Colonic mucosa (tissue), 4 donors: ENCODE results near the gene NOBOX. TPM values are rescaled to one million over a fixed set of nuclear protein-coding genes. Genes with fewer than 3 reads are reported as not detected.
"Not testable (repeated sequence)": the region's sequence is repeated elsewhere in the genome, so short reads cannot be mapped to it uniquely, and the experiment has no call there.

Experiments used
- DNase-seq: peaks from one replicate; pipeline ENCODE4 v3.0.0-alpha.2; 2020
- H3K27ac ChIP-seq: fragments of 200-600 bp; one replicate; pipeline ENCODE4 v1.8.0; 2021
- H3K27me3 ChIP-seq: fragments of 200-600 bp; one replicate; pipeline ENCODE4 v1.8.0; 2021
- H3K36me3 ChIP-seq: fragments of 200-600 bp; one replicate; pipeline ENCODE4 v1.8.0; 2021
- H3K4me1 ChIP-seq: fragments of 200-600 bp; one replicate; pipeline ENCODE4 v1.8.0; 2021; ENCODE audit warnings: mild to moderate bottlenecking
- H3K4me3 ChIP-seq: fragments of 200-600 bp; one replicate; pipeline ENCODE4 v1.8.0; 2021
- H3K9ac ChIP-seq, 2 donors: one replicate each; pipeline ENCODE4 v1.7.0; 2013; ENCODE audit warnings: control low read depth in 2 of 2, low read depth in 2 of 2, low read length in 2 of 2
- H3K9me3 ChIP-seq: fragments of 200-600 bp; one replicate; pipeline ENCODE4 v1.8.0; 2021
- intact Hi-C: fragments of 100-400 bp; cut with DNase I; formaldehyde crosslinking; loops from one replicate; pipeline ENCODE4 v1.14.1; 2022
- total RNA-seq, 2 donors: library from RNA; stranded (reverse); fragmentation: NEBNext Ultra II Directional in 1 of 2; extraction: Animal tissue kit (Norgen Biotek cat#: 25700) in 1 of 2; gene quantifications; one replicate each; pipeline ENCODE4 v1.2.1, GENCODE V29; 2021
- donor health status: healthy.
- donor health status: DM: no; HTN: no; CAD: no.
- donor health status: DM: no; HTN: no; CAD: no.

The NOBOX gene
- total RNA-seq, 2 donors from 2014 or later: not detected

GRCh38 chr7:144356860-144357259 is 46.6 kb downstream of the NOBOX start:
- H3K4me1 ChIP-seq, H3K27me3 ChIP-seq, H3K9me3 ChIP-seq, DNase-seq, intact Hi-C loops, H3K9ac ChIP-seq, H3K27ac ChIP-seq, H3K36me3 ChIP-seq, H3K4me3 ChIP-seq: not testable (repeated sequence)

- H3K27me3 ChIP-seq, H3K27ac ChIP-seq, DNase-seq, H3K4me3 ChIP-seq, H3K9ac ChIP-seq, intact Hi-C loops, H3K4me1 ChIP-seq, H3K36me3 ChIP-seq, H3K9me3 ChIP-seq: not testable (repeated sequence)
Measured at GRCh38 chr7:144356185-144356584, 47.3 kb downstream of the NOBOX start.

- H3K27ac ChIP-seq, intact Hi-C loops, DNase-seq, H3K9ac ChIP-seq, H3K4me1 ChIP-seq, H3K9me3 ChIP-seq, H3K4me3 ChIP-seq, H3K36me3 ChIP-seq, H3K27me3 ChIP-seq: not testable (repeated sequence)
Measured at GRCh38 chr7:144355176-144355822, 48.2 kb downstream of the NOBOX start, which contains the start of gene ARHGEF5. Gene ARHGEF5 (plus strand): TSS chr7:144355402. CDS start chr7:144362670, 7,268 bp downstream.

- H3K4me3 ChIP-seq, DNase-seq, H3K9me3 ChIP-seq, H3K27ac ChIP-seq, H3K27me3 ChIP-seq, H3K4me1 ChIP-seq, H3K36me3 ChIP-seq, H3K9ac ChIP-seq, intact Hi-C loops: not testable (repeated sequence)
Measured at GRCh38 chr7:144351667-144352066, 51.8 kb downstream of the NOBOX start.

- H3K9ac ChIP-seq, H3K27me3 ChIP-seq, H3K27ac ChIP-seq, H3K9me3 ChIP-seq, H3K4me1 ChIP-seq, H3K4me3 ChIP-seq, DNase-seq, H3K36me3 ChIP-seq, intact Hi-C loops: not testable (repeated sequence)
Measured at GRCh38 chr7:144348625-144349024, 54.9 kb downstream of the NOBOX start.

Other genes with a start within 250 kb of the NOBOX start
- gene CTAGE4, start 220.2 kb downstream of the NOBOX start, total RNA-seq: 10 to 100 TPM in 1 of 2 donors, 1 to 10 TPM in 1; 9.9 to 12.1 TPM
- gene ARHGEF35, start 207.9 kb downstream of the NOBOX start, total RNA-seq: 10 to 100 TPM; 14.0 to 57.0 TPM
- gene OR2A42, start 164.1 kb downstream of the NOBOX start, total RNA-seq: not detected
- gene OR2A7, start 138.9 kb downstream of the NOBOX start, total RNA-seq: 10 to 100 TPM; 10.7 to 13.1 TPM
- 1 to 10 TPM; 2.5 to 6.4 TPM for gene CTAGE8, start 134.4 kb downstream of the NOBOX start, total RNA-seq
- not detected for gene OR2A1, start 91.3 kb downstream of the NOBOX start, total RNA-seq
- gene ARHGEF5, start 48.3 kb downstream of the NOBOX start, total RNA-seq: 10 to 100 TPM; 67.1 to 83.6 TPM